Endothelial cell of umbilical vein (primary cell): ENCODE data around the gene HUWE1. TPM values are rescaled to one million over a fixed set of nuclear protein-coding genes. Genes with fewer than 3 reads are reported as not detected.

Experiments used
- BruUV-seq: library from RNA; stranded (reverse); fragments of 400-500 nt; replicated peaks from 2 replicates; lab custom pipeline; 2021; lab: Mats Ljungman, UMichigan
- CTCF ChIA-PET: fragments of 300-600, 350-600 bp; sonication (Branson Sonifier 250); formaldehyde crosslinking; loops from one replicate; lab custom pipeline; 2021; ENCODE audit warnings: antibody characterized with exemption, inconsistent platforms; lab: Charles Lee
- POLR2A ChIA-PET: fragments of 300-600, 350-600 bp; sonication (Branson Sonifier 250); formaldehyde crosslinking; loops from one replicate; lab custom pipeline; 2021; ENCODE audit warnings: antibody characterized with exemption, inconsistent platforms; lab: Charles Lee
- DNase-seq: peaks from one replicate; pipeline ENCODE4 v3.0.0-alpha.2; 2011; ENCODE audit warnings: low read depth, low spot score
- FAIRE-seq: peaks from 2 replicates; lab custom pipeline; 2011; peaks lifted over from hg19 to GRCh38; lab: Jason Lieb, UNC
- H2AFZ ChIP-seq: 2 replicates; pipeline ENCODE4 v1.6.0; 2012; ENCODE audit warnings: low read depth, low read length, control low read depth, inconsistent platforms
- H3K27ac ChIP-seq: 2 replicates; pipeline ENCODE4 v1.5.1; 2011; ENCODE audit warnings: low read depth, mild to moderate bottlenecking, control low read depth, low read length, moderate library complexity; ENCODE audit not compliant: insufficient read depth
- H3K27me3 ChIP-seq, 2 experiments: 2 replicates each; pipeline versions ENCODE4 v1.6.0 to v1.6.1; 2011; ENCODE audit warnings: low read length in 2 of 2, mixed read lengths in 1 of 2; ENCODE audit not compliant: control insufficient read depth in 2 of 2, insufficient read depth in 2 of 2
- H3K36me3 ChIP-seq, 2 experiments: 2 replicates in 1 of 2; 3 replicates in 1 of 2; pipeline ENCODE4 v1.5.1; 2011; ENCODE audit warnings: low read length in 2 of 2, mild to moderate bottlenecking in 1 of 2, moderate library complexity in 1 of 2; ENCODE audit not compliant: control insufficient read depth in 2 of 2, insufficient read depth in 2 of 2; ENCODE audit errors: extremely low read depth in 1 of 2
- H3K4me1 ChIP-seq: 3 replicates; pipeline ENCODE4 v1.5.1; 2011; ENCODE audit warnings: mild to moderate bottlenecking, low read length; ENCODE audit not compliant: control insufficient read depth, insufficient read depth; ENCODE audit errors: extremely low read depth
- H3K4me2 ChIP-seq: 2 replicates; pipeline ENCODE4 v1.6.1; 2011; ENCODE audit warnings: low read length, control low read depth, mixed read lengths; ENCODE audit not compliant: insufficient read depth
- H3K4me3 ChIP-seq, 3 experiments: fragments of 200-600 bp in 1 of 3; sonication (generic), shearing (Covaris generic) in 1 of 3; replicated peaks in 1 of 3; 2 replicates each; pipeline ENCODE4 v1.5.1; 2011 to 2016; ENCODE audit warnings: control low read depth in 3 of 3, low read length in 3 of 3, mild to moderate bottlenecking in 2 of 3, inconsistent platforms in 1 of 3, low read depth in 1 of 3, moderate library complexity in 1 of 3; ENCODE audit not compliant: insufficient read depth in 1 of 3
- H3K79me2 ChIP-seq: 2 replicates; pipeline ENCODE4 v1.6.0; 2012; ENCODE audit warnings: low read length, inconsistent platforms; ENCODE audit not compliant: control insufficient read depth, insufficient read depth
- H3K9ac ChIP-seq: replicated peaks from 2 replicates; pipeline ENCODE3; 2011; ENCODE audit warnings: low read length, control low read depth; ENCODE audit not compliant: insufficient read depth; ENCODE audit errors: extremely low read depth
- H3K9me1 ChIP-seq: replicated peaks from 3 replicates; pipeline ENCODE4 v1.6.0; 2011; ENCODE audit warnings: mild to moderate bottlenecking, low read length; ENCODE audit not compliant: control insufficient read depth, insufficient read depth; ENCODE audit errors: extremely low read depth
- H3K9me3 ChIP-seq: replicated peaks from 2 replicates; pipeline ENCODE4 v1.5.1; 2012; ENCODE audit warnings: low read length, inconsistent platforms; ENCODE audit not compliant: control insufficient read depth, insufficient read depth
- H4K20me1 ChIP-seq: replicated peaks from 2 replicates; pipeline ENCODE3; 2011; ENCODE audit warnings: mild to moderate bottlenecking, low read length; ENCODE audit not compliant: control insufficient read depth, insufficient read depth; ENCODE audit errors: extremely low read depth
- CTCF ChIP-seq, 2 donors: IDR thresholded peaks; 1 replicate in 1 of 2; 2 replicates in 1 of 2; pipeline ENCODE4 v1.5.1; 2011; ENCODE audit warnings: low read length in 2 of 2, mild to moderate bottlenecking in 2 of 2, moderate library complexity in 2 of 2, control low read depth in 1 of 2, inconsistent platforms in 1 of 2, low read depth in 1 of 2; ENCODE audit not compliant: insufficient read depth in 1 of 2; ENCODE audit errors: extremely low read depth in 1 of 2
- EZH2 ChIP-seq: IDR thresholded peaks from 2 replicates; pipeline ENCODE4 v1.6.1; 2012; ENCODE audit warnings: borderline replicate concordance, low read depth, mild to moderate bottlenecking, moderate library complexity, low read length, inconsistent platforms; ENCODE audit not compliant: severe bottlenecking
- FOS ChIP-seq: IDR thresholded peaks from 2 replicates; pipeline ENCODE4 v1.6.1; 2011; ENCODE audit warnings: mild to moderate bottlenecking, low read length, moderate library complexity, borderline replicate concordance; ENCODE audit not compliant: insufficient read depth
- GATA2 ChIP-seq: IDR thresholded peaks from 2 replicates; pipeline ENCODE4 v1.7.0; 2011; ENCODE audit warnings: low read depth, mild to moderate bottlenecking, moderate library complexity, mixed read lengths, low read length; ENCODE audit not compliant: insufficient read length, insufficient read depth
- JUN ChIP-seq: IDR thresholded peaks from 2 replicates; pipeline ENCODE4 v1.6.1; 2011; ENCODE audit warnings: borderline replicate concordance, low read depth; ENCODE audit not compliant: insufficient read length, insufficient read depth
- MAX ChIP-seq: IDR thresholded peaks from 2 replicates; pipeline ENCODE4 v1.6.1; 2011; ENCODE audit not compliant: insufficient read depth, insufficient read length
- MYC ChIP-seq: IDR thresholded peaks from one replicate; pipeline ENCODE4 v1.6.1; 2011; ENCODE audit warnings: mild to moderate bottlenecking, low read depth, low read length
- POLR2A ChIP-seq: IDR thresholded peaks from 2 replicates; pipeline ENCODE4 v1.6.1; 2012; ENCODE audit warnings: low read depth, mild to moderate bottlenecking, control low read depth, low read length
- POLR2AphosphoS5 ChIP-seq: IDR thresholded peaks from 2 replicates; pipeline ENCODE4 v1.6.1; 2012; ENCODE audit warnings: low read depth, mild to moderate bottlenecking, control low read depth, low read length, moderate library complexity; ENCODE audit not compliant: insufficient read depth
- dilution Hi-C: fragments of 300-500 bp; cut with MboI; formaldehyde crosslinking; loops from one replicate; pipeline ENCODE4 v1.15.0; 2019; ENCODE audit warnings: low sequenced_read_pairs; ENCODE audit not compliant: extremely low pct_ligation_motif_present
- intact Hi-C: fragments of 100-400 bp; cut with micrococcal nuclease; formaldehyde crosslinking; loops from one replicate; pipeline ENCODE4 v1.10.0; 2022
- polyA plus RNA-seq, 4 experiments: library from polyadenylated mRNA; depleted of rRNA in 3 of 4; stranded (reverse) in 3 of 4; unstranded in 1 of 4; fragments of >200 nt; gene quantifications; 2 replicates each; pipeline versions ENCODE4 v1.2.1 to v1.2.3, GENCODE V29; 2011 to 2012; ENCODE audit warnings: missing spikeins in 1 of 4
- total RNA-seq: library from RNA; stranded (reverse); gene quantifications from 2 replicates; pipeline ENCODE4 v1.2.3, GENCODE V29; 2021

HUWE1 gene
- total and polyA plus RNA-seq, 2 donors (not counting 3 experiments of a cell fraction or from before 2014, with no cell fraction given) = 66.6 to 210 TPM

GRCh38 chrX:53639257-53639656 lies 47.3 kb downstream of the HUWE1 start:
- H3K4me1 ChIP-seq = no peaks in the 10 kb centered on the region
- peaks cover 5 to 8% of the 10 kb centered on the region in 2 experiments for H3K36me3 ChIP-seq
- intact Hi-C loops (no loop called here), dilution Hi-C loops (no loop called here)
- DNase-seq (no peak), FAIRE-seq (no peak)
- H3K4me2 ChIP-seq = no peak overlapping the region
- H3K4me3 ChIP-seq = no peak overlapping the region
- no peaks in the 10 kb centered on the region for H3K27me3 ChIP-seq
- peaks cover 45% of the 10 kb centered on the region for H3K79me2 ChIP-seq
- H4K20me1 ChIP-seq = no peaks in the 10 kb centered on the region
- no peak for TF ChIP-seq POLR2AphosphoS5
- no peak for TF ChIP-seq GATA2
- TF ChIP-seq JUN = no peak
- TF ChIP-seq MAX = no peak
- TF ChIP-seq CTCF (IDR thresholded peaks at IDR 0.05; ENCODE audit: extremely low read depth in 1 of 2, insufficient read depth in 1 of 2, low read depth in 1 of 2, low read length in 2 of 2) = no peak
- no peak for TF ChIP-seq MYC
- no peak for TF ChIP-seq FOS
- no peak for TF ChIP-seq EZH2
- TF ChIP-seq POLR2A = no peak
- ChIA-PET CTCF (no interaction called here), POLR2A (no interaction called here)
- no TSS peak for BruUV-seq
- no peak overlapping the region for H3K9ac ChIP-seq
- no peaks in the 10 kb centered on the region for H3K9me1 ChIP-seq
- H3K9me3 ChIP-seq = no peaks in the 10 kb centered on the region
- no peak overlapping the region for H2AFZ ChIP-seq
- no peak overlapping the region for H3K27ac ChIP-seq
